GM12878 (cell line): ENCODE measurements around the gene CXXC1. TPM values are rescaled to one million over a fixed set of nuclear protein-coding genes. Genes with fewer than 3 reads are reported as not detected.
A peak's percentile ranks its signal among the peaks of the same experiment; 100 is the strongest.

ENCODE experiments used
- ATF2 ChIP-seq: IDR thresholded peaks from 2 replicates; pipeline ENCODE4 v1.6.1; 2012; ENCODE audit warnings: low read length, inconsistent platforms
- ATF7 ChIP-seq: fragments of 450-650 bp; IDR thresholded peaks from 2 replicates; pipeline ENCODE4 v1.6.1; 2016; ENCODE audit warnings: low read depth, mild to moderate bottlenecking
- BHLHE40 ChIP-seq, 2 experiments: fragments of 450-650 bp in 1 of 2; IDR thresholded peaks; 2 replicates each; pipeline ENCODE4 v1.6.1; 2011 to 2017; ENCODE audit warnings: low read depth in 2 of 2, borderline replicate concordance in 1 of 2, improper control_type of control experiment in 1 of 2, low read length in 1 of 2, mild to moderate bottlenecking in 1 of 2
- CBX3 ChIP-seq: fragments of 200-600 bp; sonication (generic); IDR thresholded peaks from 2 replicates; pipeline ENCODE4 v1.6.1; 2016; ENCODE audit warnings: low read depth, borderline replicate concordance
- E4F1 ChIP-seq: fragments of 450-650 bp; IDR thresholded peaks from 2 replicates; pipeline ENCODE4 v1.6.1; 2018; ENCODE audit warnings: borderline replicate concordance, mild to moderate bottlenecking; ENCODE audit not compliant: partially characterized antibody
- EP300 ChIP-seq, 2 experiments: fragments of 150-350 bp in 1 of 2; IDR thresholded peaks; 2 replicates each; pipeline ENCODE4 v1.6.1; 2011 to 2012; ENCODE audit warnings: low read depth in 2 of 2, low read length in 2 of 2, borderline replicate concordance in 1 of 2, improper control_type of control experiment in 1 of 2, inconsistent platforms in 1 of 2; ENCODE audit not compliant: control insufficient read depth in 1 of 2
- EZH2 ChIP-seq: IDR thresholded peaks from 2 replicates; pipeline ENCODE4 v1.6.1; 2012; ENCODE audit warnings: low read depth, mild to moderate bottlenecking, control low read depth, inconsistent platforms, low read length, borderline replicate concordance; ENCODE audit not compliant: control insufficient read depth
- FOXM1 ChIP-seq: IDR thresholded peaks from 2 replicates; pipeline ENCODE4 v1.6.1; 2012; ENCODE audit warnings: low read depth, mild to moderate bottlenecking, inconsistent platforms, low read length, moderate library complexity
- IKZF1 ChIP-seq: fragments of 450-650 bp; conservative IDR thresholded peaks from 2 replicates; pipeline ENCODE4 v1.6.1; 2017; ENCODE audit warnings: antibody characterized with exemption, mild to moderate bottlenecking
- IKZF2 ChIP-seq, 2 experiments: fragments of 450-650 bp; IDR thresholded peaks; 2 replicates each; pipeline ENCODE4 v1.6.1; 2017; ENCODE audit warnings: mild to moderate bottlenecking in 2 of 2, moderate library complexity in 2 of 2
- MAX ChIP-seq: IDR thresholded peaks from 2 replicates; pipeline ENCODE4 v1.6.1; 2012; ENCODE audit warnings: low read depth, low read length, improper control_type of control experiment
- MTA2 ChIP-seq: fragments of 450-650 bp; IDR thresholded peaks from 2 replicates; pipeline ENCODE4 v1.6.1; 2016; ENCODE audit warnings: low read depth, mild to moderate bottlenecking, moderate library complexity
- MXI1 ChIP-seq: fragments of 150-350 bp; IDR thresholded peaks from 2 replicates; pipeline ENCODE4 v1.6.1; 2011; ENCODE audit warnings: low read depth, mild to moderate bottlenecking, inconsistent platforms, low read length, improper control_type of control experiment
- MYC ChIP-seq: IDR thresholded peaks from 2 replicates; pipeline ENCODE4 v1.6.1; 2011; ENCODE audit warnings: mild to moderate bottlenecking, low read length, moderate library complexity, inconsistent platforms; ENCODE audit not compliant: insufficient read depth, insufficient replicate concordance, insufficient read length, severe bottlenecking
- PBX3 ChIP-seq: IDR thresholded peaks from 2 replicates; pipeline ENCODE4 v1.6.1; 2011; ENCODE audit warnings: mild to moderate bottlenecking, low read depth, low read length, moderate library complexity; ENCODE audit not compliant: insufficient replicate concordance
- RB1 ChIP-seq: fragments of 450-650 bp; formaldehyde crosslinking; IDR thresholded peaks from 2 replicates; pipeline ENCODE4 v1.6.1; 2017; ENCODE audit warnings: mild to moderate bottlenecking, borderline replicate concordance
- RBBP5 ChIP-seq: fragments of 200-600 bp; sonication (generic); conservative IDR thresholded peaks from 2 replicates; pipeline ENCODE4 v1.6.1; 2016
- TAF1 ChIP-seq: IDR thresholded peaks from 2 replicates; pipeline ENCODE4 v1.6.1; 2011; ENCODE audit warnings: mild to moderate bottlenecking, low read depth, low read length, borderline replicate concordance
- TBL1XR1 ChIP-seq: IDR thresholded peaks from 2 replicates; pipeline ENCODE4 v1.6.1; 2012; ENCODE audit warnings: low read depth, low read length, improper control_type of control experiment
- TCF12 ChIP-seq: IDR thresholded peaks from 2 replicates; pipeline ENCODE4 v1.6.1; 2011; ENCODE audit warnings: low read depth, mild to moderate bottlenecking, low read length
- TCF7 ChIP-seq: IDR thresholded peaks from 2 replicates; pipeline ENCODE4 v1.6.1; 2014; ENCODE audit warnings: antibody characterized with exemption, borderline replicate concordance
- WRNIP1 ChIP-seq: IDR thresholded peaks from 2 replicates; pipeline ENCODE4 v1.6.1; 2011; ENCODE audit warnings: low read depth, low read length, improper control_type of control experiment, borderline replicate concordance
- ZBTB33 ChIP-seq: fragments of 450-650 bp; IDR thresholded peaks from 2 replicates; pipeline ENCODE4 v1.6.1; 2017; ENCODE audit warnings: mild to moderate bottlenecking
- ZNF217 ChIP-seq: fragments of 450-650 bp; IDR thresholded peaks from 2 replicates; pipeline ENCODE4 v1.6.1; 2017; ENCODE audit warnings: antibody characterized with exemption, mild to moderate bottlenecking
- polyA plus RNA-seq, 11 experiments: library from polyadenylated mRNA; depleted of rRNA in 4 of 11; unstranded in 6 of 11; stranded (reverse) in 5 of 11; fragments of >200 nt; fragmentation: Nextera tagmentation in 4 of 11; fragmentation: Illumina TruSeq in 1 of 11; extraction: Ambion mirVana in 4 of 11; extraction: Trizol in 1 of 11; gene quantifications; 1 replicate in 1 of 11; 2 replicates in 10 of 11; pipeline versions ENCODE4 v1.2.1 to v1.2.3, GENCODE V29; 2011 to 2016; ENCODE audit warnings: inconsistent platforms in 2 of 11, missing spikeins in 2 of 11, low read depth in 1 of 11
- total RNA-seq, 4 experiments: library from RNA; depleted of rRNA in 3 of 4; stranded (reverse); fragments of >200 nt in 3 of 4; fragmentation: Illumina TruSeq in 1 of 4; extraction: Trizol in 1 of 4; gene quantifications; 2 replicates each; pipeline versions ENCODE4 v1.2.1 to v1.2.3, GENCODE V29; 2013 to 2021

Gene CXXC1
- total and polyA plus RNA-seq, 10 of the 15 experiments (the other 5 are each of a cell fraction or from before 2014, with no cell fraction given), result 9.2 to 180 (median 93.8) TPM

GRCh38 chr18:50266248-50266704 is 21.2 kb downstream of the CXXC1 start, which contains the start of gene CFAP53 (continued):
- TF ChIP-seq MTA2 (no peak), MAX (peak; percentile 38; the same call in 1 of the 2 replicates), E4F1 (peak; percentile 30), ATF2 (no peak), WRNIP1 (no peak), TBL1XR1 (no peak), EZH2 (no peak), PBX3 (no peak), ZBTB33 (no peak), MYC (no peak), EP300 (IDR thresholded peaks at IDR 0.05; ENCODE audit: borderline replicate concordance in 1 of 2, control insufficient read depth in 1 of 2, low read depth in 2 of 2, low read length in 2 of 2) (no peak), CBX3 (no peak), TAF1 (no peak), TCF12 (no peak), FOXM1 (no peak), RBBP5 (no peak), BHLHE40 (IDR thresholded peaks at IDR 0.05; ENCODE audit: borderline replicate concordance in 1 of 2, low read depth in 2 of 2, low read length in 1 of 2) (peak; percentile 26 to 64; a peak in 1 of 4 replicates), ATF7 (no peak), MXI1 (peak; percentile 95), RB1 (no peak), IKZF2 (IDR thresholded peaks at IDR 0.05) (no peak), TCF7 (no peak), IKZF1 (peak; percentile 61), ZNF217 (no peak)
